K562 (cell line): Measurements from ENCODE around the gene IL23A. TPM values are rescaled to one million over a fixed set of nuclear protein-coding genes. Genes with fewer than 3 reads are reported as not detected.
A peak's percentile ranks its signal among the peaks of the same experiment; 100 is the strongest.

Experiments
- BACH1 ChIP-seq: fragments of 200-800 bp; sonication (Bioruptor generic); IDR thresholded peaks from 2 replicates; pipeline ENCODE4 v1.6.1; 2016; ENCODE audit warnings: missing genetic modification characterization, missing compliant biosample characterization
- BRF2 ChIP-seq: IDR thresholded peaks from 3 replicates; pipeline ENCODE4 v1.6.1; 2011; ENCODE audit warnings: borderline replicate concordance, mild to moderate bottlenecking; ENCODE audit not compliant: insufficient read length, insufficient read depth
- CREB1 ChIP-seq, 2 experiments: sonication (generic) in 1 of 2; formaldehyde crosslinking in 1 of 2; IDR thresholded peaks; 2 replicates each; pipeline versions ENCODE4 v1.6.1 to v1.8.0; 2012 to 2022; ENCODE audit warnings: inconsistent platforms in 1 of 2, mild to moderate bottlenecking in 1 of 2, missing genetic modification reagents in 1 of 2, moderate library complexity in 1 of 2
- CREM ChIP-seq: IDR thresholded peaks from 2 replicates; pipeline ENCODE4 v1.6.1; 2014; ENCODE audit warnings: antibody characterized with exemption, low read depth
- ELK1 ChIP-seq: sonication (generic); formaldehyde crosslinking; IDR thresholded peaks from 2 replicates; pipeline ENCODE4 v1.8.1; 2022; ENCODE audit warnings: missing genetic modification reagents
- FOXA1 ChIP-seq: fragments of 450-650 bp; IDR thresholded peaks from 2 replicates; pipeline ENCODE4 v1.6.1; 2016; ENCODE audit warnings: mild to moderate bottlenecking, borderline replicate concordance
- HLTF ChIP-seq: fragments of 450-650 bp; IDR thresholded peaks from 2 replicates; pipeline ENCODE4 v1.6.1; 2016
- JUNB ChIP-seq: fragments of 450-650 bp; formaldehyde crosslinking; conservative IDR thresholded peaks from 2 replicates; pipeline ENCODE4 v1.4.0; 2020; ENCODE audit warnings: mild to moderate bottlenecking
- MED1 ChIP-seq: sonication (generic); formaldehyde crosslinking; IDR thresholded peaks from 2 replicates; pipeline ENCODE4 v1.8.1; 2023; ENCODE audit warnings: missing genetic modification reagents, borderline replicate concordance
- NR2C2 ChIP-seq, 2 experiments: fragments of 200-800 bp in 1 of 2; sonication (Bioruptor generic) in 1 of 2; sonication (generic) in 1 of 2; formaldehyde crosslinking in 1 of 2; IDR thresholded peaks; 2 replicates each; pipeline versions ENCODE4 v1.6.1 to v1.8.0; 2016 to 2022; ENCODE audit warnings: mild to moderate bottlenecking in 1 of 2, missing compliant biosample characterization in 1 of 2, missing genetic modification characterization in 1 of 2, missing genetic modification reagents in 1 of 2
- SFPQ ChIP-seq: fragments of 200-400 bp; formaldehyde crosslinking; IDR thresholded peaks from 2 replicates; pipeline ENCODE4 v1.6.1; 2017; ENCODE audit warnings: mild to moderate bottlenecking, low read depth, low read length, moderate library complexity
- SLC30A9 ChIP-seq: fragments of 250-450 bp; sonication (Bioruptor Pico); IDR thresholded peaks from 2 replicates; pipeline ENCODE4 v1.8.0; 2022; ENCODE audit warnings: mild to moderate bottlenecking, moderate library complexity
- STAT5A ChIP-seq: IDR thresholded peaks from 2 replicates; pipeline ENCODE4 v1.6.1; 2012; ENCODE audit warnings: low read length, inconsistent platforms, borderline replicate concordance
- TEAD1 ChIP-seq, 2 experiments: fragments of 450-650 bp in 1 of 2; sonication (generic) in 1 of 2; formaldehyde crosslinking; IDR thresholded peaks; 2 replicates each; pipeline versions ENCODE4 v1.4.0 to v1.8.0; 2020 to 2022; ENCODE audit warnings: mild to moderate bottlenecking in 2 of 2, missing genetic modification reagents in 1 of 2
- TEAD2 ChIP-seq: fragments of 450-650 bp; IDR thresholded peaks from 2 replicates; pipeline ENCODE4 v1.6.1; 2016; ENCODE audit warnings: missing genetic modification characterization, control low read depth, missing compliant biosample characterization
- ZNF146 ChIP-seq: IDR thresholded peaks from one replicate; pipeline ENCODE4 v1.6.1; 2018; ENCODE audit warnings: missing compliant biosample characterization; ENCODE audit not compliant: unreplicated experiment
- ZNF316 ChIP-seq: fragments of 450-650 bp; IDR thresholded peaks from 2 replicates; pipeline ENCODE4 v1.6.1; 2016
- ZNF518B ChIP-seq: fragments of 250-450 bp; sonication (Bioruptor Pico); IDR thresholded peaks from 2 replicates; pipeline ENCODE4 v1.5.0; 2021; ENCODE audit warnings: mild to moderate bottlenecking, moderate library complexity
- ZNF696 ChIP-seq: fragments of 250-450 bp; sonication (Bioruptor Pico); conservative IDR thresholded peaks from 2 replicates; pipeline ENCODE4 v1.4.0; 2020; ENCODE audit warnings: mild to moderate bottlenecking, moderate library complexity
- polyA plus RNA-seq, 8 experiments: library from polyadenylated mRNA; depleted of rRNA in 4 of 8; stranded (reverse) in 5 of 8; unstranded in 3 of 8; fragments of >200 nt; fragmentation: Nextera tagmentation in 2 of 8; fragmentation: Illumina TruSeq in 1 of 8; extraction: Ambion mirVana in 2 of 8; extraction: Trizol in 1 of 8; gene quantifications; 2 replicates each; pipeline versions ENCODE4 v1.2.1 to v1.2.3, GENCODE V29; 2011 to 2014; ENCODE audit warnings: inconsistent platforms in 1 of 8, missing spikeins in 1 of 8
- total RNA-seq, 7 experiments: library from RNA; depleted of rRNA in 6 of 7; stranded (reverse); fragments of >200 nt in 6 of 7; fragmentation: Illumina TruSeq in 2 of 7; extraction: Trizol in 2 of 7; gene quantifications; 2 replicates each; pipeline versions ENCODE4 v1.2.1 to v1.2.3, GENCODE V29; 2011 to 2021; ENCODE audit warnings: low replicate concordance in 1 of 7

IL23A gene
- total and polyA plus RNA-seq, 9 of the 15 experiments (the other 6 are each of a cell fraction or from before 2014, with no cell fraction given): 4.4 to 37.2 (median 9.6) TPM

GRCh38 chr12:56359851-56360767, 21.4 kb downstream of the IL23A start, which contains the start of gene STAT2 (continued):
- TF ChIP-seq TEAD1 (CRISPR knock-in tag; IDR thresholded peaks at IDR 0.05): peak; percentile 47 to 85; a peak in 1 of 4 replicates
- peak; percentile 64 for TF ChIP-seq CREB1 (IDR thresholded peaks at IDR 0.05)
- peak; percentile 71 for TF ChIP-seq CREB1 (CRISPR knock-in tag; IDR thresholded peaks at IDR 0.05)
- no peak for TF ChIP-seq ELK1 (CRISPR knock-in tag)
- TF ChIP-seq JUNB (CRISPR knock-in tag): no peak
- no peak for TF ChIP-seq ZNF696 (CRISPR knock-in tag)
- TF ChIP-seq TEAD2 (tag): peak; percentile 51; the same call in 1 of the 2 replicates
- no peak for TF ChIP-seq ZNF316
- TF ChIP-seq SLC30A9 (CRISPR knock-in tag): no peak
- no peak for TF ChIP-seq SFPQ
- TF ChIP-seq ZNF518B (CRISPR knock-in tag): no peak
- no peak for TF ChIP-seq HLTF
- no peak for TF ChIP-seq BRF2
- no peak for TF ChIP-seq MED1
- no peak for TF ChIP-seq FOXA1
- no peak for TF ChIP-seq BACH1 (tag)
- TF ChIP-seq CREM: peak; percentile 75
- TF ChIP-seq ZNF146 (CRISPR knock-in tag): no peak
- TF ChIP-seq STAT5A: no peak
- TF ChIP-seq NR2C2 (CRISPR knock-in tag; IDR thresholded peaks at IDR 0.05): 0 out of 2 replicates have a peak, but pooled peaks have one; percentile 24
- TF ChIP-seq NR2C2 (tag; IDR thresholded peaks at IDR 0.05): peak; percentile 97
